Epithelial cell of proximal tubule (primary cell): ENCODE results near the gene KIF6. TPM values are rescaled to one million over a fixed set of nuclear protein-coding genes. Genes with fewer than 3 reads are reported as not detected.

Experiments
- DNase-seq: peaks from one replicate; pipeline ENCODE4 v3.0.0-alpha.2; 2011; ENCODE audit warnings: low read depth
- H3K4me3 ChIP-seq: 2 replicates; pipeline ENCODE4 v1.5.1; 2011; ENCODE audit warnings: low read depth, mild to moderate bottlenecking, low read length
- CTCF ChIP-seq: conservative IDR thresholded peaks from 2 replicates; pipeline ENCODE4 v1.5.1; 2012; ENCODE audit warnings: low read depth, mild to moderate bottlenecking, low read length
- total RNA-seq: library from RNA; depleted of rRNA; stranded (reverse); fragments of >200 nt; gene quantifications from 2 replicates; pipeline ENCODE4 v1.2.3, GENCODE V29; 2015

The KIF6 gene
- total RNA-seq, 1 donor from 2014 or later, result 0.69 TPM

GRCh38 chr6:39572661-39573340 lies 152.4 kb downstream of the KIF6 start:
- no peak for DNase-seq
- H3K4me3 ChIP-seq, result no peak overlapping the region
- TF ChIP-seq CTCF, result no peak

- TF ChIP-seq CTCF, result no peak
- H3K4me3 ChIP-seq, result no peak overlapping the region
- no peak for DNase-seq
Observed at GRCh38 chr6:39568896-39569295, 156.3 kb downstream of the KIF6 start.

GRCh38 chr6:39567091-39567490 lies 158.1 kb downstream of the KIF6 start:
- DNase-seq, result no peak
- no peak overlapping the region for H3K4me3 ChIP-seq
- no peak for TF ChIP-seq CTCF

GRCh38 chr6:39566456-39566855 lies 158.8 kb downstream of the KIF6 start:
- H3K4me3 ChIP-seq, result no peak overlapping the region
- no peak for DNase-seq
- no peak for TF ChIP-seq CTCF

GRCh38 chr6:39565956-39566355 lies 159.3 kb downstream of the KIF6 start:
- TF ChIP-seq CTCF, result no peak
- H3K4me3 ChIP-seq, result no peak overlapping the region
- DNase-seq, result no peak

GRCh38 chr6:39563566-39564311 lies 161.5 kb downstream of the KIF6 start:
- H3K4me3 ChIP-seq, result no peak overlapping the region
- no peak for DNase-seq
- no peak for TF ChIP-seq CTCF
